ENCODE results near the gene MAST4. TPM values are rescaled to one million over a fixed set of nuclear protein-coding genes. Genes with fewer than 3 reads are reported as not detected.

The MAST4 gene
- total and polyA plus RNA-seq, 2 donors from 2014 or later, result 27.3 to 31.4 TPM

GRCh38 chr5:67178085-67178484 lies 581.9 kb downstream of the MAST4 start:
- H3K4me3 ChIP-seq (ENCODE audit: low read length in 3 of 3), result no peak overlapping the region
- DNase-seq (no peak), FAIRE-seq (no peak)
- no peak overlapping the region for H3K27ac ChIP-seq (ENCODE audit: low read depth in 2 of 2, low read length in 2 of 2)
- no peak for TF ChIP-seq CTCF (IDR thresholded peaks at IDR 0.05; ENCODE audit: borderline replicate concordance, extremely low read depth, insufficient read depth)
- H3K27me3 ChIP-seq (ENCODE audit: control insufficient read depth, insufficient read depth, low read length), result no peaks in the 10 kb centered on the region
- intact Hi-C loops (cut with DNase I), result no loop called here
- no peaks in the 10 kb centered on the region for H3K36me3 ChIP-seq (ENCODE audit: control insufficient read depth in 2 of 3, insufficient read depth in 3 of 3, low read length in 3 of 3)
- H3K4me1 ChIP-seq (ENCODE audit: control insufficient read depth in 2 of 3, insufficient read depth in 2 of 3, low read depth in 1 of 3, low read length in 3 of 3), result peaks cover 0 to 7% (median 3%) of the 10 kb centered on the region in 3 donors
- peaks cover 0 to 4% (median 0%) of the 10 kb centered on the region in 3 donors for H3K9me3 ChIP-seq (ENCODE audit: control insufficient read depth in 2 of 3, insufficient read depth in 1 of 3, low read length in 3 of 3)
- H3K9ac ChIP-seq (ENCODE audit: low read length in 3 of 3), result no peak overlapping the region

- H3K27me3 ChIP-seq (ENCODE audit: control insufficient read depth, insufficient read depth, low read length), result no peaks in the 10 kb centered on the region
- H3K27ac ChIP-seq (ENCODE audit: low read depth in 2 of 2, low read length in 2 of 2), result no peak overlapping the region
- FAIRE-seq (no peak), DNase-seq (no peak)
- no peak overlapping the region for H3K9ac ChIP-seq (ENCODE audit: low read length in 3 of 3)
- H3K4me1 ChIP-seq (ENCODE audit: control insufficient read depth in 2 of 3, insufficient read depth in 2 of 3, low read depth in 1 of 3, low read length in 3 of 3), result peaks cover 0 to 7% (median 3%) of the 10 kb centered on the region in 3 donors
- no peak for TF ChIP-seq CTCF (IDR thresholded peaks at IDR 0.05; ENCODE audit: borderline replicate concordance, extremely low read depth, insufficient read depth)
- no peaks in the 10 kb centered on the region for H3K36me3 ChIP-seq (ENCODE audit: control insufficient read depth in 2 of 3, insufficient read depth in 3 of 3, low read length in 3 of 3)
- H3K4me3 ChIP-seq (ENCODE audit: low read length in 3 of 3), result no peak overlapping the region
- peaks cover 0 to 4% (median 0%) of the 10 kb centered on the region in 3 donors for H3K9me3 ChIP-seq (ENCODE audit: control insufficient read depth in 2 of 3, insufficient read depth in 1 of 3, low read length in 3 of 3)
- intact Hi-C loops (cut with DNase I), result no loop called here
Measured at GRCh38 chr5:67178966-67179365, 582.8 kb downstream of the MAST4 start.

GRCh38 chr5:67179697-67180361 lies 583.6 kb downstream of the MAST4 start:
- peaks cover 0 to 4% (median 0%) of the 10 kb centered on the region in 3 donors for H3K9me3 ChIP-seq (ENCODE audit: control insufficient read depth in 2 of 3, insufficient read depth in 1 of 3, low read length in 3 of 3)
- no peaks in the 10 kb centered on the region for H3K36me3 ChIP-seq (ENCODE audit: control insufficient read depth in 2 of 3, insufficient read depth in 3 of 3, low read length in 3 of 3)
- no peak overlapping the region for H3K9ac ChIP-seq (ENCODE audit: low read length in 3 of 3)
- DNase-seq, result peak in 3 of 5 donors; percentile 25 to 66 (median 64)
- H3K27ac ChIP-seq (ENCODE audit: low read depth in 2 of 2, low read length in 2 of 2), result no peak overlapping the region
- no peaks in the 10 kb centered on the region for H3K27me3 ChIP-seq (ENCODE audit: control insufficient read depth, insufficient read depth, low read length)
- H3K4me1 ChIP-seq (ENCODE audit: control insufficient read depth in 2 of 3, insufficient read depth in 2 of 3, low read depth in 1 of 3, low read length in 3 of 3), result peaks cover 0 to 7% (median 3%) of the 10 kb centered on the region in 3 donors
- H3K4me3 ChIP-seq (ENCODE audit: low read length in 3 of 3), result no peak overlapping the region
- no peak for TF ChIP-seq CTCF (IDR thresholded peaks at IDR 0.05; ENCODE audit: borderline replicate concordance, extremely low read depth, insufficient read depth)
- no peak for FAIRE-seq
- intact Hi-C loops (cut with DNase I), result no loop called here
